AG20443 (cell line): Measurements from ENCODE around the gene NFS1.
"Not testable (repeated sequence)": the region's sequence is repeated elsewhere in the genome, so short reads cannot be mapped to it uniquely, and the experiment has no call there.

Experiments
- DNase-seq: peaks from one replicate; pipeline ENCODE4 v3.0.0; 2012; ENCODE audit warnings: low spot score, mixed read lengths

The NFS1 gene

GRCh38 chr20:35699127-35699956, at the start of gene NFS1, which contains the start of gene ROMO1:
NFS1 (minus strand) TSS chr20:35699352; CDS start chr20:35699288, 64 bp downstream.
ROMO1 (plus strand) TSS chr20:35699405; CDS start chr20:35699633, 228 bp downstream.
- DNase-seq = peak; percentile 95

- not testable (repeated sequence) for DNase-seq
These were observed 45.3 kb upstream of the NFS1 start for GRCh38 chr20:35744492-35744841.

- DNase-seq = no peak
These were observed 44.7 kb upstream of the NFS1 start for GRCh38 chr20:35743693-35744491.

- DNase-seq = no peak
These were observed 43.8 kb upstream of the NFS1 start for GRCh38 chr20:35742741-35743523.

GRCh38 chr20:35741892-35742740, 43.0 kb upstream of the NFS1 start, which contains the start of gene RBM39:
RBM39 (minus strand) TSS chr20:35742260; CDS start chr20:35740874, 1,386 bp downstream.
- peak; percentile 97 for DNase-seq

GRCh38 chr20:35739294-35740163, 40.4 kb upstream of the NFS1 start:
- DNase-seq = peak; percentile 24

- no peak for DNase-seq
These were observed 39.4 kb upstream of the NFS1 start for GRCh38 chr20:35738410-35739179.

- DNase-seq = no peak
These were observed 38.7 kb upstream of the NFS1 start for GRCh38 chr20:35737865-35738333.

GRCh38 chr20:35735826-35736470, 36.8 kb upstream of the NFS1 start:
- no peak for DNase-seq

GRCh38 chr20:35734777-35735649, 35.9 kb upstream of the NFS1 start:
- DNase-seq = no peak

- DNase-seq = no peak
These were observed 35.2 kb upstream of the NFS1 start for GRCh38 chr20:35734374-35734773.

GRCh38 chr20:35732644-35732982, 33.5 kb upstream of the NFS1 start:
- DNase-seq = no peak

GRCh38 chr20:35731862-35732643, 32.9 kb upstream of the NFS1 start:
- DNase-seq = no peak

GRCh38 chr20:35731469-35731788, 32.3 kb upstream of the NFS1 start:
- no peak for DNase-seq

- DNase-seq = no peak
These were observed 31.7 kb upstream of the NFS1 start for GRCh38 chr20:35730583-35731468.
